Stimulated activated CD8-positive, alpha-beta memory T cell treated with anti-CD3 and anti-CD28 coated beads, Interleukin-15, amount 100 ng/mL, for 24 hours (primary cell): Measurements from ENCODE around the gene MUC7.
A peak's percentile ranks its signal among the peaks of the same experiment; 100 is the strongest.
"Not testable (repeated sequence)": the region's sequence is repeated elsewhere in the genome, so short reads cannot be mapped to it uniquely, and the experiment has no call there.

Source experiments
- DNase-seq: peaks from one replicate; pipeline ENCODE4 v3.0.0-alpha.2; 2020; ENCODE audit warnings: low read depth

The MUC7 gene

GRCh38 chr4:70471897-70472296 is at the start of gene MUC7:
MUC7 (plus strand) TSS chr4:70472197; CDS start chr4:70474022, 1,825 bp downstream.
- DNase-seq: no peak

GRCh38 chr4:70425306-70425705 is 46.7 kb upstream of the MUC7 start:
- DNase-seq: no peak

- DNase-seq: no peak
These were observed 45.2 kb upstream of the MUC7 start for GRCh38 chr4:70426789-70427188.

GRCh38 chr4:70437197-70437596 is 34.8 kb upstream of the MUC7 start:
- no peak for DNase-seq

GRCh38 chr4:70442474-70442873 is 29.5 kb upstream of the MUC7 start:
- DNase-seq: no peak

- DNase-seq: no peak
These were observed 28.7 kb upstream of the MUC7 start for GRCh38 chr4:70443329-70443728.

GRCh38 chr4:70449220-70449619 is 22.8 kb upstream of the MUC7 start:
- DNase-seq: no peak

- DNase-seq: no peak
These were observed 19.1 kb upstream of the MUC7 start for GRCh38 chr4:70452946-70453345.

- DNase-seq: no peak
These were observed 8.7 kb upstream of the MUC7 start for GRCh38 chr4:70463335-70463734.

GRCh38 chr4:70473679-70474078 is 1.7 kb downstream of the MUC7 start:
- no peak for DNase-seq

GRCh38 chr4:70488748-70489147 is 16.8 kb downstream of the MUC7 start:
- DNase-seq: no peak

GRCh38 chr4:70496231-70496630 is 24.2 kb downstream of the MUC7 start:
- DNase-seq: no peak

GRCh38 chr4:70501838-70502237 is 29.8 kb downstream of the MUC7 start:
- not testable (repeated sequence) for DNase-seq

- no peak for DNase-seq
These were observed 32.7 kb downstream of the MUC7 start for GRCh38 chr4:70504733-70505132.

GRCh38 chr4:70505151-70505748 is 33.3 kb downstream of the MUC7 start:
- DNase-seq: peak; percentile 15

- DNase-seq: no peak
These were observed 36.8 kb downstream of the MUC7 start for GRCh38 chr4:70508801-70509200.

- DNase-seq: no peak
These were observed 39.4 kb downstream of the MUC7 start for GRCh38 chr4:70511365-70511764.

- no peak for DNase-seq
These were observed 43.6 kb downstream of the MUC7 start for GRCh38 chr4:70515367-70516250.

- DNase-seq: no peak
These were observed 46.3 kb downstream of the MUC7 start, which contains the start of gene AMTN for GRCh38 chr4:70518269-70518668. AMTN (plus strand) TSS chr4:70518569; CDS start chr4:70518778, 209 bp downstream.

- no peak for DNase-seq
These were observed 46.7 kb downstream of the MUC7 start for GRCh38 chr4:70518716-70519115.

GRCh38 chr4:70522626-70523025 is 50.6 kb downstream of the MUC7 start:
- DNase-seq: no peak

- no peak for DNase-seq
These were observed 59.0 kb downstream of the MUC7 start for GRCh38 chr4:70530997-70531396.

- no peak for DNase-seq
These were observed 60.0 kb downstream of the MUC7 start for GRCh38 chr4:70531981-70532380.
